ENCODE data around the gene ASH1L.

DNA sequence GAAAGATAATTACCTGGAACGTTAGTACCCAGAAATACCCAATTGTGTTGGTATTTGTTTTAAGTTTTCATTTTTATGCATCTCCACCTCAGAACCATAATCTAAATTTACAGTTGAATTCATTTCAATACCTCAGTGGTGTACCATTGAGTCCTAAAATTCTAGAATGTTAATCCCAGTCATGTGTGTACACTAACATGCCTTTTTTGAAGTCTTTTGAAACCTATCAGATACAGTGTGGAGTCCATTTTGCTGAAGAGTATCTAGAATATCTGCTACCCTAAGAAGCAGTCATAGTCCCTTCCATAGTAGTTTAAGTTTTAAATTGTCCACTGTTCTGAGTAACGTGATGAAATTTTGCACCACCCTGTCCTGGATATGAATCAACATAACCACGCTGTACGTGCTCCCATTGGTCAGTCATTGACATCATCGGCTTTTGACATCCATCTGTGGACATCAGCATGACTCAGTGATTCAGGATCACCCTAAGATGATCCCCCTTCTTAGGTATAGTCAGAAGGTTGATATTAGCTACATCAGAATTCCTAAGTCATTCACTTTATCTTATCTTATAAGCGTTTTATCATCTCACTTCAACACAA, 7.5 kb upstream of the ASH1L start:
- TF ChIP-seq, protein P1, sequence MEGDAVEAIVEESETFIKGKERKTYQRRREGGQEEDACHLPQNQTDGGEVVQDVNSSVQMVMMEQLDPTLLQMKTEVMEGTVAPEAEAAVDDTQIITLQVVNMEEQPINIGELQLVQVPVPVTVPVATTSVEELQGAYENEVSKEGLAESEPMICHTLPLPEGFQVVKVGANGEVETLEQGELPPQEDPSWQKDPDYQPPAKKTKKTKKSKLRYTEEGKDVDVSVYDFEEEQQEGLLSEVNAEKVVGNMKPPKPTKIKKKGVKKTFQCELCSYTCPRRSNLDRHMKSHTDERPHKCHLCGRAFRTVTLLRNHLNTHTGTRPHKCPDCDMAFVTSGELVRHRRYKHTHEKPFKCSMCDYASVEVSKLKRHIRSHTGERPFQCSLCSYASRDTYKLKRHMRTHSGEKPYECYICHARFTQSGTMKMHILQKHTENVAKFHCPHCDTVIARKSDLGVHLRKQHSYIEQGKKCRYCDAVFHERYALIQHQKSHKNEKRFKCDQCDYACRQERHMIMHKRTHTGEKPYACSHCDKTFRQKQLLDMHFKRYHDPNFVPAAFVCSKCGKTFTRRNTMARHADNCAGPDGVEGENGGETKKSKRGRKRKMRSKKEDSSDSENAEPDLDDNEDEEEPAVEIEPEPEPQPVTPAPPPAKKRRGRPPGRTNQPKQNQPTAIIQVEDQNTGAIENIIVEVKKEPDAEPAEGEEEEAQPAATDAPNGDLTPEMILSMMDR (IDR thresholded peaks at IDR 0.05): no peak
- TF ChIP-seq POLR2AphosphoS5 (IDR thresholded peaks at IDR 0.05): no peak
- no peak for TF ChIP-seq POLR2A (IDR thresholded peaks at IDR 0.05)

Data from breast epithelium (tissue), 3 donors.